Activated naive CD4-positive, alpha-beta T cell treated with anti-CD3 and anti-CD28 coated beads for 36 hours (primary cell): ENCODE data around the gene FAM171A2. TPM values are rescaled to one million over a fixed set of nuclear protein-coding genes. Genes with fewer than 3 reads are reported as not detected.

Experiments
- total RNA-seq, 2 experiments: library from RNA; stranded (reverse); gene quantifications; one replicate each; pipeline ENCODE4 v1.2.3, GENCODE V29; 2021

Gene FAM171A2
- total RNA-seq, 2 experiments from 2014 or later = 0.12 to 0.21 TPM

Other genes starting within 250 kb of the FAM171A2 start
- gene HDAC5, start 240.2 kb downstream of the FAM171A2 start, total RNA-seq = 10 to 100 TPM; 17.9 to 18.9 TPM
- 10 to 100 TPM; 16.9 to 17.6 TPM for gene HROB, start 221.9 kb downstream of the FAM171A2 start, total RNA-seq
- under 1 TPM in 1 of 2 experiments, not detected in 1; 0.12 TPM for gene ASB16, start 193.1 kb downstream of the FAM171A2 start, total RNA-seq
- gene TMUB2, start 176.9 kb downstream of the FAM171A2 start, total RNA-seq = 10 to 100 TPM; 21.2 to 22.9 TPM
- 10 to 100 TPM; 53.3 to 53.9 TPM for gene ATXN7L3, start 164.0 kb downstream of the FAM171A2 start, total RNA-seq
- gene UBTF, start 144.2 kb downstream of the FAM171A2 start, total RNA-seq = 10 to 100 TPM; 91.8 to 92.6 TPM
- gene SLC4A1, start 95.7 kb downstream of the FAM171A2 start, total RNA-seq = not detected
- under 1 TPM in 1 of 2 experiments, not detected in 1; 0.17 TPM for gene RUNDC3A, start 55.3 kb downstream of the FAM171A2 start, total RNA-seq
- 100 to 1,000 TPM; 146 to 149 TPM for gene SLC25A39, start 39.0 kb downstream of the FAM171A2 start, total RNA-seq
- gene GRN, start 18.6 kb downstream of the FAM171A2 start, total RNA-seq = 10 to 100 TPM; 47.1 to 50.5 TPM
- gene ITGA2B, start 25.8 kb upstream of the FAM171A2 start, total RNA-seq = 1 to 10 TPM in 1 of 2 experiments, under 1 TPM in 1; 0.31 to 1.1 TPM
- 10 to 100 TPM; 31.5 to 31.7 TPM for gene GPATCH8, start 139.6 kb upstream of the FAM171A2 start, total RNA-seq
- gene FZD2, start 193.6 kb upstream of the FAM171A2 start, total RNA-seq = not detected